Sigmoid colon (tissue), 3 donors: ENCODE measurements around the gene PFKL.

Source experiments
- POLR2A ChIP-seq, 2 donors: fragments of 450-650 bp; IDR thresholded peaks; one replicate each; pipeline ENCODE4 v1.6.1; 2016; ENCODE audit warnings: antibody characterized with exemption in 2 of 2, mild to moderate bottlenecking in 2 of 2, moderate library complexity in 2 of 2
- TF ChIP-seq, protein P1 (sequence below), 4 experiments: fragments of 450-650 bp in 3 of 4; fragments of 200-600 bp in 1 of 4; IDR thresholded peaks; one replicate each; pipeline ENCODE4 v1.5.1; 2016 to 2019; ENCODE audit warnings: antibody characterized with exemption in 4 of 4, mild to moderate bottlenecking in 3 of 4, moderate library complexity in 2 of 4

DNA sequence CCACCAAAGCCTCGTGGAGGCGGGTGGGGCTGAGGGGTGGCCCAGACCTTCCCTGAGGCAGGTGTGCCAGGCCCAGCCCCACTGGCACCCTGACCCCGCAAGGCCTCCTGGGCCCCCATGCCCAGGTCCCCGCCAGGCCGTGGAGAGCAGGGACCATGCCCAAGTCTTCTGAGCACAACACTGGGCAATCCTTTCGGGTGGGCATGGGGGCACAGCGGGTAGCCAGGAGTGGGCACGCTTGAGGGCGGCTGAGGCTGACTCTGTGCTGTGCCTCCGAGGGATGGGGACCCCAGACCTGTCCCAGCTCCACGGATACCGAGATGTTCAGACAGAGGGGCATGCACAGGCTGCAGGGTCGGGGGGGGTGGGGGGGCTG is 26.4 kb downstream of the PFKL start:
- TF ChIP-seq, protein P1, sequence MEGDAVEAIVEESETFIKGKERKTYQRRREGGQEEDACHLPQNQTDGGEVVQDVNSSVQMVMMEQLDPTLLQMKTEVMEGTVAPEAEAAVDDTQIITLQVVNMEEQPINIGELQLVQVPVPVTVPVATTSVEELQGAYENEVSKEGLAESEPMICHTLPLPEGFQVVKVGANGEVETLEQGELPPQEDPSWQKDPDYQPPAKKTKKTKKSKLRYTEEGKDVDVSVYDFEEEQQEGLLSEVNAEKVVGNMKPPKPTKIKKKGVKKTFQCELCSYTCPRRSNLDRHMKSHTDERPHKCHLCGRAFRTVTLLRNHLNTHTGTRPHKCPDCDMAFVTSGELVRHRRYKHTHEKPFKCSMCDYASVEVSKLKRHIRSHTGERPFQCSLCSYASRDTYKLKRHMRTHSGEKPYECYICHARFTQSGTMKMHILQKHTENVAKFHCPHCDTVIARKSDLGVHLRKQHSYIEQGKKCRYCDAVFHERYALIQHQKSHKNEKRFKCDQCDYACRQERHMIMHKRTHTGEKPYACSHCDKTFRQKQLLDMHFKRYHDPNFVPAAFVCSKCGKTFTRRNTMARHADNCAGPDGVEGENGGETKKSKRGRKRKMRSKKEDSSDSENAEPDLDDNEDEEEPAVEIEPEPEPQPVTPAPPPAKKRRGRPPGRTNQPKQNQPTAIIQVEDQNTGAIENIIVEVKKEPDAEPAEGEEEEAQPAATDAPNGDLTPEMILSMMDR (IDR thresholded peaks at IDR 0.05): no peak
- TF ChIP-seq POLR2A (IDR thresholded peaks at IDR 0.05): no peak
